Adrenal gland (tissue), 12 donors: ENCODE measurements around the gene PACS1. TPM values are rescaled to one million over a fixed set of nuclear protein-coding genes. Genes with fewer than 3 reads are reported as not detected.

ENCODE experiments used
- DNase-seq, 7 donors: peaks; one replicate each; pipeline ENCODE4 v3.0.0-alpha.2; 2019 to 2020
- H3K27ac ChIP-seq, 5 donors: fragments of 200-600 bp; sonication (generic) in 4 of 5; 1 replicate in 3 of 5; 2 replicates in 2 of 5; pipeline versions ENCODE4 v1.5.1 to v1.8.0; 2016 to 2020; ENCODE audit warnings: mild to moderate bottlenecking in 1 of 5
- H3K27me3 ChIP-seq: fragments of 200-600 bp; 2 replicates; pipeline ENCODE4 v1.8.0; 2021
- H3K36me3 ChIP-seq, 2 donors: fragments of 200-600 bp; replicated peaks in 1 of 2; 1 replicate in 1 of 2; 2 replicates in 1 of 2; pipeline versions ENCODE4 v1.5.1 to v1.8.0; 2018 to 2022
- H3K4me1 ChIP-seq, 2 donors: fragments of 200-600 bp; replicated peaks in 1 of 2; 1 replicate in 1 of 2; 2 replicates in 1 of 2; pipeline versions ENCODE4 v1.5.1 to v1.8.0; 2018 to 2021
- H3K4me3 ChIP-seq, 4 donors: fragments of 200-600 bp; sonication (generic) in 3 of 4; one replicate each; pipeline ENCODE4 v1.5.1; 2016 to 2018
- H3K9me3 ChIP-seq, 3 donors: fragments of 200-600 bp; sonication (generic) in 1 of 3; replicated peaks in 1 of 3; 1 replicate in 2 of 3; 2 replicates in 1 of 3; pipeline versions ENCODE4 v1.5.1 to v1.8.0; 2016 to 2021
- POLR2A ChIP-seq, 2 donors: fragments of 450-650 bp; IDR thresholded peaks; one replicate each; pipeline ENCODE4 v1.6.1; 2017; ENCODE audit warnings: antibody characterized with exemption in 2 of 2, mild to moderate bottlenecking in 2 of 2, moderate library complexity in 1 of 2
- WGBS, 4 donors: extraction: QIAGEN DNeasy Blood & Tissue Kit in 2 of 4; methylation state at CpG; one replicate each; pipeline versions ENCODE4 v1.1.5 to v1.1.7; 2013 to 2017; 5-methylcytosine and 5-hydroxymethylcytosine counted together
- intact Hi-C, 2 donors: fragments of 100-400 bp; cut with DNase I; formaldehyde crosslinking; loops; one replicate each; pipeline versions ENCODE4 v1.14.1 to v1.15.0; 2022 to 2023
- polyA plus RNA-seq, 3 donors: library from polyadenylated mRNA; stranded (reverse); fragments of 200-250 nt in 2 of 3; fragments of 350-450 nt in 1 of 3; fragmentation: Illumina TruSeq in 1 of 3; extraction: RNeasy Lipid Tissue Mini Kit (QIAGEN cat#74804) in 1 of 3; gene quantifications; one replicate each; pipeline ENCODE4 v1.2.3, GENCODE V29; 2013 to 2014
- total RNA-seq, 9 donors: library from RNA; depleted of rRNA in 4 of 9; stranded (reverse); fragments of >200 nt in 4 of 9; fragments of 120-200 nt in 1 of 9; fragmentation: NEBNext Ultra II Directional in 1 of 9; extraction: Animal tissue kit (Norgen Biotek cat#: 25700) in 1 of 9; gene quantifications; one replicate each; pipeline versions ENCODE4 v1.1.0 to v1.2.4, GENCODE V29; 2013 to 2023
- TF ChIP-seq, protein P1 (sequence below), 6 experiments: fragments of 450-650 bp in 4 of 6; fragments of 200-600 bp in 2 of 6; sonication (generic) in 1 of 6; IDR thresholded peaks; 1 replicate in 5 of 6; 2 replicates in 1 of 6; pipeline versions ENCODE4 v1.5.1 to v1.8.0; 2016 to 2021; ENCODE audit warnings: antibody characterized with exemption in 6 of 6, mild to moderate bottlenecking in 2 of 6, moderate library complexity in 1 of 6
- donor health status: healthy with polysubstance abuse.
- donor health status: Bipolar disorder and iron deficiency.
- donor health status: DM: yes; HTN: yes; CAD: no.
- donor health status: DM: no; HTN: no; CAD: no.
- donor health status: DM: no; HTN: no; CAD: no.
- donor health status: DM: yes; HTN: yes; CAD: no.

Gene PACS1
- total and polyA plus RNA-seq, 12 donors, result 21.1 to 60.5 (median 38.2) TPM

DNA sequence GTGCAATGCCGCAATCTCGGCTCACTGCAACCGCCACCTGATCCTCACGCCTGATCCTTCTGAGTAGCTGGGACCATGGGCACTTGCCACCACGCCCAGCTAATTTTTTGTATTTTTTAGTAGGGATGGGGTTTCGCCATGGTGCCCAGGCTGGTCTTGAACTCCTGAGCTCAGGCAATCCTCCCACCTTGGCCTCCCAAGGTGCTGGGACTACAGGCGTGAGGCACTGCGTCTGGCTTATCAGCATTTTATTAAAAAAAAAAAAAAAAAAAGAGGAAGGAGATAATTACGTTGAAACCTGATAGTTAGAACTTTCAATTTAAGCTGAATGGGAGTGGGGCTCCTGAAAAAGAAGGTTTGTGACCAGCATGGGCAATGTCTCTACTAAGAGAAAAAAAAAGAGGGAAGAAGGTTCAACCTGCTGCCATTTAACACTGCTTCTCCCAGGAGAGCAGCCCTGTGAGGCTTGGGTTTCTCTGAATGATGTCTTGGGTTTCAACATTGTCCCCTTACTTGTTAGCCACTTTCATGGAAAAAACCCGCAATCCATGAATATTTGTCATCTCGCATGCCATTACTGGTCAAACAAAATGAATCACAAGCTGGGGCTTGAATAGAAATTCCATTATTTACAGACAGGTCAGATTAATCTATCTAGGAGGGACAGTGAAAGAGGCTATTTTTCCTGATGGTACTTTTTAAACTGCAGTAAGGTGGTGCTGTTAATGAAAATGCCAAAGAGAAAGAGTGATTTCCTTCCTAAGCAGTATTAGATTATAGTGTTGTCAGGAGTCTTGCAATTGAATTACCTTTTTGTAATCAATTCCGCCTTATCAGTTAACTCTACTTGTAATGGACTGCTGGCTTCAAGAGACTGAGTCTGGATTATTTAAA lies 72.5 kb downstream of the PACS1 start:
- intact Hi-C loops, result loop anchor here in 1 of 2 donors (10.0 kb wide), 1 partner anchor 52 kb away; no protein-coding TSS in a partner anchor
- peak in 1 of 7 donors; percentile 13 for DNase-seq
- H3K4me3 ChIP-seq, result no peak overlapping the region
- H3K27ac ChIP-seq, result no peak overlapping the region
- no peaks in the 10 kb centered on the region for H3K36me3 ChIP-seq
- TF ChIP-seq, protein P1, sequence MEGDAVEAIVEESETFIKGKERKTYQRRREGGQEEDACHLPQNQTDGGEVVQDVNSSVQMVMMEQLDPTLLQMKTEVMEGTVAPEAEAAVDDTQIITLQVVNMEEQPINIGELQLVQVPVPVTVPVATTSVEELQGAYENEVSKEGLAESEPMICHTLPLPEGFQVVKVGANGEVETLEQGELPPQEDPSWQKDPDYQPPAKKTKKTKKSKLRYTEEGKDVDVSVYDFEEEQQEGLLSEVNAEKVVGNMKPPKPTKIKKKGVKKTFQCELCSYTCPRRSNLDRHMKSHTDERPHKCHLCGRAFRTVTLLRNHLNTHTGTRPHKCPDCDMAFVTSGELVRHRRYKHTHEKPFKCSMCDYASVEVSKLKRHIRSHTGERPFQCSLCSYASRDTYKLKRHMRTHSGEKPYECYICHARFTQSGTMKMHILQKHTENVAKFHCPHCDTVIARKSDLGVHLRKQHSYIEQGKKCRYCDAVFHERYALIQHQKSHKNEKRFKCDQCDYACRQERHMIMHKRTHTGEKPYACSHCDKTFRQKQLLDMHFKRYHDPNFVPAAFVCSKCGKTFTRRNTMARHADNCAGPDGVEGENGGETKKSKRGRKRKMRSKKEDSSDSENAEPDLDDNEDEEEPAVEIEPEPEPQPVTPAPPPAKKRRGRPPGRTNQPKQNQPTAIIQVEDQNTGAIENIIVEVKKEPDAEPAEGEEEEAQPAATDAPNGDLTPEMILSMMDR (IDR thresholded peaks at IDR 0.05), result no peak
- TF ChIP-seq POLR2A (IDR thresholded peaks at IDR 0.05), result no peak
- H3K9me3 ChIP-seq, result no peaks in the 10 kb centered on the region
- H3K27me3 ChIP-seq, result no peaks in the 10 kb centered on the region
- 83 to 87% (median 85%) methylated on average over 12 of the region's 12 CpGs for WGBS, 4 donors
- peaks cover 0 to 10% of the 10 kb centered on the region in 2 donors for H3K4me1 ChIP-seq

DNA sequence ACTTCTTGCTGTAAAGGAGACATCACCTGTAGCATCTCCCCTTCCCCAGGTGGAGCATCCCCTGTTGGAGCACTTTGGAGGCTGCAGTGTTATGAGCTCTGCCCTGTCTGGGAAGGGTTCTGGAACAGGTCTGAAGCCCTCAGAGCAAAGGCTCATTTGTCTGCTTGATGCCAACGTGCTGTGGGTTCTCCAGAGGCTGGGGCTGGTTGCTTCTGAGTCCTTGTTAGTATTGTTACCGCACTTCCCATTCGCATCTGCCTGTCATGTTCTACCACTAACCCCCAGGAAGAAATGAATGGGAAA lies 73.1 kb downstream of the PACS1 start:
- intact Hi-C loops, result loop anchor here in 1 of 2 donors (10.0 kb wide), 1 partner anchor 52 kb away; no protein-coding TSS in a partner anchor
- 77 to 98% (median 92%) methylated on average over 3 of the region's 3 CpGs for WGBS, 4 donors
- no peak overlapping the region for H3K27ac ChIP-seq
- H3K27me3 ChIP-seq, result no peaks in the 10 kb centered on the region
- H3K9me3 ChIP-seq, result no peaks in the 10 kb centered on the region
- DNase-seq, result no peak
- no peaks in the 10 kb centered on the region for H3K36me3 ChIP-seq
- H3K4me3 ChIP-seq, result no peak overlapping the region
- peaks cover 0 to 10% of the 10 kb centered on the region in 2 donors for H3K4me1 ChIP-seq
- no peak for TF ChIP-seq POLR2A (IDR thresholded peaks at IDR 0.05)
- TF ChIP-seq, protein P1 (IDR thresholded peaks at IDR 0.05), result no peak

DNA sequence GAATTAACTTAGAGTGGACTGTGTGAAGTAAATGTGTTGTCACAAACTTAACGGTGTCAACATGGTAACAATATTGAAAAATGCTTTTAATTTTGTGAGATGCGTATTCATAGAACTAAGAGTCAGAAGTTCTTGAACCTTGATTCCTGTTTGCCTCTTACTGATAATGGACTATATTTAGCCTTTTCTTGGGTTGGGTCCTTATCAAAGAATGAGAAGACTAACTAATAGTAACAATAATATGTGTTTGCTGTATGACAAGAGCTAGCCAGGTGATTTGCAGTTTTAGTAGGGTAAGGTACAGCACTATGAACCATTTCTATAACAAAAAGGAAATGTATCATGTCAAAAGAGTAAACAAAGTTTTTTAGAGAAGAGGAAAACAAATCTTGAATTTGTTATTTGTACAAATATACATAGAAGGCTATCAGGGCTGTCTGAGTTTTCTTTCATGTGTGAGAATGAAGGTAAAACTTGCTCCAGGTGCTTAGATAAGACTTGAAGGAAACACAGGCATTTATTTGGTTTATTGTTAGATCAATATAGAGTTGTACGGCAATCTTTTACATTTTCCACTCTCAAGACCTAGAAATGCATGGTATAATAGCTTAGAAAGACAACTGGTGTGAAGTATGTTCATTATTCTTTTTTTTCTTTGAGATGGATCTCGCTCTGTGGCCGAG lies 74.1 kb downstream of the PACS1 start:
- intact Hi-C loops, result loop anchor here in 1 of 2 donors (10.0 kb wide), 1 partner anchor 51 kb away; no protein-coding TSS in a partner anchor
- Histone ChIP-seq H3K4me1 (peaks cover 0 to 10% of the 10 kb centered on the region in 2 donors), H3K36me3 (no peaks in the 10 kb centered on the region), H3K27ac (no peak overlapping the region), H3K4me3 (no peak overlapping the region), H3K27me3 (no peaks in the 10 kb centered on the region), H3K9me3 (no peaks in the 10 kb centered on the region)
- WGBS, 4 donors, result 92 to 98% (median 94%) methylated on average over 5 of the region's 5 CpGs
- TF ChIP-seq, protein P1 (IDR thresholded peaks at IDR 0.05), result no peak
- no peak for TF ChIP-seq POLR2A (IDR thresholded peaks at IDR 0.05)
- no peak for DNase-seq

GRCh38 chr11:66146074-66146473 lies 76.0 kb downstream of the PACS1 start:
- Histone ChIP-seq H3K4me3 (no peak overlapping the region), H3K4me1 (peaks cover 0 to 16% of the 10 kb centered on the region in 2 donors), H3K9me3 (no peaks in the 10 kb centered on the region), H3K27me3 (no peaks in the 10 kb centered on the region), H3K27ac (no peak overlapping the region), H3K36me3 (no peaks in the 10 kb centered on the region)
- intact Hi-C loops, result loop anchor here in 1 of 2 donors (10.0 kb wide), 1 partner anchor 49 kb away; no protein-coding TSS in a partner anchor
- no peak for TF ChIP-seq POLR2A (IDR thresholded peaks at IDR 0.05)
- TF ChIP-seq, protein P1 (IDR thresholded peaks at IDR 0.05), result no peak
- no peak for DNase-seq
